Measurements from ENCODE around the gene EPSTI1. TPM values are rescaled to one million over a fixed set of nuclear protein-coding genes. Genes with fewer than 3 reads are reported as not detected.

The EPSTI1 gene
- total and polyA plus RNA-seq, 9 donors: 1.5 to 20.8 (median 5.4) TPM

DNA sequence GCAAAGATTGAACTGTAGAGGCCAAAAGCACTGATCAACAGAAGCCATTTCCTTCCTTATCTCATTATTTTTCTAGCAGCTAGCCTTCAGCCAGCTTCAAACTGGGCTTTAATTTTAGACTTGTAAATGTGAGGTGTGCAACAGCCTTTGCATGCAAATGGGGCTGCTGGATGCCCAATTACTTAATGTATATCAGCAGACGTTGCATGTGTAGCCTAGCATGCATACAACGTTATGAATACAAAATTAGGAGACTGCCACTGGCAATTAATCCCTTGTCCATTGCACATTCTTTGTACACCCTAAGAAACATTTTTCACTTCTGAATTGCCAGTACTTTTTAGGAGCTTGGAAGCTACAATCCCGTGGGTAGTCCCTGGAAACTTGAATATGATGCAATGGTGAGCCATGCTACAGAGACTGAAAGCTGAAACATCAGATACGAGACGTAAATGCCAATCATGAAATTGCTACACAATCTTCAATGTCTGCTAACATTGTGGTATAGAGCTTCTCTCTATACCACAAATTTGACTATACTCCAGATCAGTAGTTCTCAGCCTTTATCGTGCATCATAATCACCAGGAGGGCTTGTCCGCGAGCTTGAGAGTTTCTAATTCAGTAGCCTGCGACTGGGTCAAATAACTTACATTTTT lies 20.2 kb downstream of the EPSTI1 start:
- H3K4me1 ChIP-seq (ENCODE audit: insufficient read depth): peaks cover 2% of the 10 kb centered on the region
- 85 to 94% (median 91%) methylated on average over 9 of the region's 9 CpGs for WGBS, 3 donors
- H3K9me3 ChIP-seq: no peaks in the 10 kb centered on the region
- DNase-seq: no peak
- TF ChIP-seq, protein P1, sequence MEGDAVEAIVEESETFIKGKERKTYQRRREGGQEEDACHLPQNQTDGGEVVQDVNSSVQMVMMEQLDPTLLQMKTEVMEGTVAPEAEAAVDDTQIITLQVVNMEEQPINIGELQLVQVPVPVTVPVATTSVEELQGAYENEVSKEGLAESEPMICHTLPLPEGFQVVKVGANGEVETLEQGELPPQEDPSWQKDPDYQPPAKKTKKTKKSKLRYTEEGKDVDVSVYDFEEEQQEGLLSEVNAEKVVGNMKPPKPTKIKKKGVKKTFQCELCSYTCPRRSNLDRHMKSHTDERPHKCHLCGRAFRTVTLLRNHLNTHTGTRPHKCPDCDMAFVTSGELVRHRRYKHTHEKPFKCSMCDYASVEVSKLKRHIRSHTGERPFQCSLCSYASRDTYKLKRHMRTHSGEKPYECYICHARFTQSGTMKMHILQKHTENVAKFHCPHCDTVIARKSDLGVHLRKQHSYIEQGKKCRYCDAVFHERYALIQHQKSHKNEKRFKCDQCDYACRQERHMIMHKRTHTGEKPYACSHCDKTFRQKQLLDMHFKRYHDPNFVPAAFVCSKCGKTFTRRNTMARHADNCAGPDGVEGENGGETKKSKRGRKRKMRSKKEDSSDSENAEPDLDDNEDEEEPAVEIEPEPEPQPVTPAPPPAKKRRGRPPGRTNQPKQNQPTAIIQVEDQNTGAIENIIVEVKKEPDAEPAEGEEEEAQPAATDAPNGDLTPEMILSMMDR (IDR thresholded peaks at IDR 0.05): no peak
- TF ChIP-seq EP300 (IDR thresholded peaks at IDR 0.05) (no peak), POLR2A (IDR thresholded peaks at IDR 0.05) (no peak)
- H3K36me3 ChIP-seq: no peaks in the 10 kb centered on the region
- intact Hi-C loops (cut with DNase I): no loop called here
- no peaks in the 10 kb centered on the region for H3K27me3 ChIP-seq
- H3K27ac ChIP-seq: no peak overlapping the region
- no peak overlapping the region for H3K4me3 ChIP-seq

DNA sequence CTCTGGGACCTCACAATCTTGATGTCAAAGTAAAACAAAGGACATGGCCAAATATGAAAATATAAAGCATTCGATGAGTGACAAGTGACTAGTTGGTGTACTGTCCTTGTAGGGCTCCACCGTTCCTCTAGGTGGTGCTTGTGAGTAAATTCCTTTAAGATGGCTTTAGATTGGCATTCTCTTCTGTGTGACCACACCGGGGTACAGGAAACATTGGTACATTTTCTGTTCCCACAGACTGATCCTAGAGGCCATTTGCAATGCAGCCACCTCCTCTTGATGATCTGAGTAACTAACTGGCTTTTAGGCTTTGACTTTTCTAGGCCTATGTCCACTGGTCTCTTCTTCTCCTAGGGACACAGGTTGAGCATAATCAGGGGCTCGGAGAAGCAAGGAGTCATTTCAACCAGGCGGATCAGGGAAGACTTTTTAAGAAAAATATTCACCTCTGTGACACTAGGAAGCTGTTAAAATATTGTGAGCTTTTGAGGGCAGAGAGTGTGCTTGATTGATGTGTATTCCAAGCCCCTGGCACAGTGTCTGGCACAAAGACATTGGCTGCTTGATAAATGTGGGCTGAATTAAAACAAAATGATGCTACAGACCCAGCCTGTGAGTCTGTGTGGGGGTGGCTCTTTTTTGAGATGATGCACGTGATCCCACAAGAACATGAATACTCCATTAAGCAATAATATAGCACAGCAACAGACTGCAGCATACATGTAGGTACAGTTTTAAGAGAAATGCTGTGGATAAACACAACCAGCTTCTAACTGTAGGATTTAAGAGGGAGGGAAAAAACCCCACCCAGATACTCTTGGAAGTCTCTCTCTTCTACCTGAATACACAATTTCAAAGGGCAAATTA lies 21.0 kb downstream of the EPSTI1 start:
- no peak for DNase-seq
- H3K27me3 ChIP-seq: no peaks in the 10 kb centered on the region
- TF ChIP-seq POLR2A (IDR thresholded peaks at IDR 0.05): no peak
- TF ChIP-seq, protein P1 (IDR thresholded peaks at IDR 0.05): peak in 1 of 3 donors; percentile 14
- 76 to 77% (median 76%) methylated on average over 6 of the region's 6 CpGs for WGBS, 3 donors
- no peaks in the 10 kb centered on the region for H3K36me3 ChIP-seq
- no peak overlapping the region for H3K4me3 ChIP-seq
- H3K9me3 ChIP-seq: no peaks in the 10 kb centered on the region
- intact Hi-C loops (cut with DNase I): no loop called here
- no peak overlapping the region for H3K27ac ChIP-seq
- H3K4me1 ChIP-seq (ENCODE audit: insufficient read depth): peaks cover 2% of the 10 kb centered on the region

DNA sequence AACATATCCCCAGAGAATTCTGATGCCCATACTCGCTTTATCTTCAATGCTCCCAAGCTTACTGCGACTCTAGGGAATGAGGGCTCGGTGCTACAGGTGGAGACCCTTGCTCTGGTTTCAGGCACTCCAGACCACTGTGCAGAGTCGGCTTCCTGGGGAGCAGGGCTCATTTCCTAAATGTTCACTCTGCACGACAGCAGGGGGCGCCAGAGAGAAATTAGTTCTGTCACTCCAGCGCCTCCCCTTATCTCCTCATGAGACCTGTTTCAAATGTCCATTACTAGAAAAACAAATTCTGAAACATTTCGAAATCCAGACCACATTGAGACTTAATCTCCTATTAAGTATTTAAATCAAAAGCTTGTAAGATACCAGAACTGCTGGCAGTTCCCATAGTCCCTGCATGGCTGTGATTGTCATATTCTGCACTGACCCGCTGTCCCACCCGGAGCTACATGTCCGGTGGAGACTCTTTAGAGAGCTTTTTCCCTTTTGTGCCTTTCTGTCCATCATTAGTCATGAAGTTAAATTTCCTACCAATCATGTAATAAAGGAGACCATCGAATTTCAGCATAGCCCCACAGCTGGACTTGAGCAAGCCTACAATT lies 22.4 kb downstream of the EPSTI1 start:
- H3K9me3 ChIP-seq: no peaks in the 10 kb centered on the region
- 69 to 72% (median 70%) methylated on average over 12 of the region's 12 CpGs for WGBS, 3 donors
- DNase-seq: peak; percentile 50 to 74 (median 70)
- H3K27ac ChIP-seq: no peak overlapping the region
- H3K4me3 ChIP-seq: no peak overlapping the region
- TF ChIP-seq, protein P1 (IDR thresholded peaks at IDR 0.05): peak in 2 of 3 donors; percentile 22 to 28
- TF ChIP-seq EP300 (IDR thresholded peaks at IDR 0.05): no peak
- intact Hi-C loops (cut with DNase I): no loop called here
- no peaks in the 10 kb centered on the region for H3K27me3 ChIP-seq
- peaks cover 2% of the 10 kb centered on the region for H3K4me1 ChIP-seq (ENCODE audit: insufficient read depth)
- no peaks in the 10 kb centered on the region for H3K36me3 ChIP-seq

DNA sequence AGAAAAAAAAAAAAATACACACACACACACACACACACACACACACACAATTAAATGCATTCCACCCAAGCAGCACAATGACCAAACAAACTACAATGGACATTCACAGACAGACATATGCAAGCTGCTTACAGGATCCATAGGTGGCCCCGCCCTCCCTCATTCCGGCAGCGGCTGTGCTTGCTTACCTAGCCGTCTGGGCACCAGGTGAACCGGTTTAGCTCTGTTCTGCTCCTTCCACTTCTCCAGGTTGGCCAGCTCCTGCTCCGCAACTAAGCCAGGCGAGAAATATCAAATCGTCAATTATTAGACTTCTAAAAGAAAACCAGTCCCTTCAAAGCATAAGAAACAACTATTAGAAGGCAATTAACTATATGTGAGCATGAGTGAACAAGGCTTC lies 23.1 kb downstream of the EPSTI1 start:
- Histone ChIP-seq H3K9me3 (no peaks in the 10 kb centered on the region), H3K4me3 (no peak overlapping the region), H3K4me1 (ENCODE audit: insufficient read depth) (peaks cover 2% of the 10 kb centered on the region), H3K27me3 (no peaks in the 10 kb centered on the region), H3K27ac (no peak overlapping the region), H3K36me3 (no peaks in the 10 kb centered on the region)
- DNase-seq: no peak
- intact Hi-C loops (cut with DNase I): no loop called here
- WGBS, 3 donors: 90 to 94% (median 93%) methylated on average over 8 of the region's 8 CpGs
- TF ChIP-seq, protein P1 (IDR thresholded peaks at IDR 0.05): no peak
- TF ChIP-seq EP300 (IDR thresholded peaks at IDR 0.05) (no peak), POLR2A (IDR thresholded peaks at IDR 0.05) (no peak)
